Central memory CD8-positive, alpha-beta T cell (primary cell): ENCODE results near the gene DLX5.

ENCODE experiments used
- ATAC-seq: fragments of 150-1000 bp; cut with Tn5 transposase; replicated peaks from 2 replicates; pipeline ENCODE4 v1.10.0; 2022; ENCODE audit warnings: mild to moderate bottlenecking, moderate FRiP score, moderate number of reproducible peaks; ENCODE audit not compliant: poor library complexity, severe bottlenecking; ENCODE audit errors: extremely low read depth
- DNase-seq, 2 donors: peaks; one replicate each; pipeline ENCODE4 v3.0.0; 2021; ENCODE audit warnings: low spot score in 2 of 2
- H3K27ac Mint-ChIP-seq: one replicate; pipeline ENCODE4 v1.8.0; 2022; ENCODE audit warnings: low read depth, mild to moderate bottlenecking, moderate library complexity, mixed read lengths
- H3K27me3 Mint-ChIP-seq: one replicate; pipeline ENCODE4 v1.8.0; 2022; ENCODE audit warnings: mixed read lengths
- H3K36me3 Mint-ChIP-seq: one replicate; pipeline ENCODE4 v1.8.0; 2022; ENCODE audit warnings: mild to moderate bottlenecking, moderate library complexity, mixed read lengths; ENCODE audit not compliant: insufficient read depth
- H3K4me1 Mint-ChIP-seq: one replicate; pipeline ENCODE4 v1.8.0; 2022; ENCODE audit warnings: mixed read lengths
- H3K4me3 Mint-ChIP-seq: one replicate; pipeline ENCODE4 v1.8.0; 2022; ENCODE audit warnings: mild to moderate bottlenecking, moderate library complexity, mixed read lengths
- H3K9me3 Mint-ChIP-seq: one replicate; pipeline ENCODE4 v1.8.0; 2022; ENCODE audit warnings: mixed read lengths

The DLX5 gene

DNA sequence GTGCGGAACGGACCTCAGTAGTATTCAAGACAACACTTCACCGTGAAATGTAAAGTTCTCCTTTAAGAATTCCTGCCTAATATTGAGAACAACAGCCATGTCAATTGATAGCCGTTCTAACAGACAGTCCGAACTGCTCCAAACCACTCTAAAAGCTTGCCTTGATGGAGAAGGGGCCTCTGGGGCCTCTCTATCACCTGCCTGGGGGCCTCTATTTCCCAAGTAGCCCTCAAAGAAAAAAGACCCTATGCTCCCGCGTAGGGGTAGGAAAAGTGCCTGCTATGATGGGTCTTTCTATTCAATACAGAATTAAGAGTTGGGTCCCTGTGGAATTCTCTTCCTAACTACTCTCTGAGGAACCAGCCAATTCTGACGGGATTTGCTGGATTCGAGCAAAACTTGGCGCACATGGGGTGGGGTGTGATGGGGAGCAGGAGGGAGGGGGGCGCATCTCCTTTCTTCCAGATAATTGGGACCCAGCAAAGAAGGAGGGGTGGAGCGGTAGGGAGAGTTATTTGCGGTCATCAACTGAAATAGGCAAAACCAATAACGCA lies 27.6 kb downstream of the DLX5 start:
- peaks cover 5% of the 10 kb centered on the region for H3K36me3 Mint-ChIP-seq
- no peaks in the 10 kb centered on the region for H3K9me3 Mint-ChIP-seq
- no peak overlapping the region for H3K27ac Mint-ChIP-seq
- DNase-seq (no peak), ATAC-seq (no peak)
- H3K27me3 Mint-ChIP-seq: peaks cover 100% of the 10 kb centered on the region
- H3K4me3 Mint-ChIP-seq: no peak overlapping the region
- H3K4me1 Mint-ChIP-seq: no peaks in the 10 kb centered on the region

DNA sequence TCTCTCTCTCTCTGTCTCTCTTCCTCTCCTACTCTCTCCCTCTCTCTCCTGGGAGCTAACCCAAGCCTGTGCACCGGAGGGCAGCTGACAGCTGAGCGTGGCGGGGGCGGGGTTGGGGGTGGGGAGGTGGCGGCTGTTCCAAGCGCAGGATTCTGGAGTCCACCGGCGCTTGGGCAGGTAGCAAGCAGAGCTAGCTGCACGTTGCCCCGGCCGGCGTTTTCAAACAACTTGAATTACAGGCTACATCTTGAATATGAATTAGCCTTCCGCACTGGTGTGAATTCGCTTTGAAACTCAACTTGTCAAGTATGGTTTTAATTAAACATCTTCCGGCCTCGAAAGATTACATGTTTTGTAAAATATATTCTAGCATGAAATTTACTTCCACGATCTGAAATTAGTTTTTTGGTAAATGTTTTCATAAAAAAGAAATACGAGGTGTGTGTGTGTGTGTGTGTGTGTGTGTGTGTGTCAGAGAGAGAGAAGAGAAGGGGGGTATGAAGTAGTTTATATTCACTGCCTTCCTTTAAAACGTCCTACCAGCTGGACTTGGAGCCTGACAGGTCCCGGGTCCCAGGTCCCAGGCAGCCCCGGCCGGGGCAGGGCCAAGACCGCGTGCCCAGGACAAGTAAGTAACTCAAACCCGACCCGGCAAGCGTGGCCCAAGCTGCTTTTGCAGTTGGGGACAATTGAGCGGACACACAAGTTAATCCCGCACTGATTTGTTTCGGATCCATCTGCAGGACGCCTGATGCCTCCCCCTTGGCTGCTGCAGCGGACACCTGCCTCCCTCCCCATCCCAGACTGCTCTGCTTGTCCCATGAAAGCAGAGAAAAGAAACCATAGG lies 28.3 kb downstream of the DLX5 start:
- peaks cover 100% of the 10 kb centered on the region for H3K27me3 Mint-ChIP-seq
- no peaks in the 10 kb centered on the region for H3K9me3 Mint-ChIP-seq
- H3K27ac Mint-ChIP-seq: no peak overlapping the region
- DNase-seq: no peak
- H3K36me3 Mint-ChIP-seq: peaks cover 7% of the 10 kb centered on the region
- H3K4me3 Mint-ChIP-seq: no peak overlapping the region
- no peaks in the 10 kb centered on the region for H3K4me1 Mint-ChIP-seq
- ATAC-seq: no peak

DNA sequence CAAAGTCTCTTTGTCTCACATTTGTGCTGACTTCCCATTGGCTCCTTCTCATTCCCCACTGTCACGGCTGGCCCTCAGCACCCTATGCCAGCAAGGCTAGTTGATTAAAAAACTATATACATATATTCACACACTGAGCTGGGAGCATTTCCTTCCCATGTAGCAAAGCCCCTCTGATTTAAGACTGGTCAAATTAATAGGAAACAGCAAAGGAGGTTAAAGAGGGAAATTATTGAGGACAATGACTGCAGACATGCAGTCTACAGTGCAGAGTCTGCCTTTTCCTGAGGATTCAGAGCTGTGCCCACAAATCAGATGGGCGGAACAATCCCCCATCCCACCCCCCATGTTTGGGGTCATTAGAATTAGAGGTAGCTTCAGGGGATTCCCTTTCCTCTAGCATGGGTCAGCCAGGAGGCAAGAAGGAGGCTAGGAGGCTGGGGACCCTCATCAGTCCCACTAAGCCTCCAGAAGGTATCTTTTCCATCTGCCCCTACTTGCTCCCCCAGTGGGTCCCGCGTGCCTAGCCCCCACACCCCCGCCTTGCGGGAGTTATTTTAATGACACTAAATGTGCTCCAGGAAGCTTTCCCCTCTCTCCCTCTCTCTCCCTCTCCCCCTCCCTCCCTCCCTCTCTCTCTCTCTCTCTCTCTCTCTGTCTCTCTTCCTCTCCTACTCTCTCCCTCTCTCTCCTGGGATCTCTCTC lies 29.1 kb downstream of the DLX5 start:
- H3K27me3 Mint-ChIP-seq: peaks cover 100% of the 10 kb centered on the region
- peaks cover 5% of the 10 kb centered on the region for H3K36me3 Mint-ChIP-seq
- no peak overlapping the region for H3K27ac Mint-ChIP-seq
- H3K9me3 Mint-ChIP-seq: no peaks in the 10 kb centered on the region
- no peak overlapping the region for H3K4me3 Mint-ChIP-seq
- H3K4me1 Mint-ChIP-seq: no peaks in the 10 kb centered on the region
- DNase-seq (no peak), ATAC-seq (no peak)

DNA sequence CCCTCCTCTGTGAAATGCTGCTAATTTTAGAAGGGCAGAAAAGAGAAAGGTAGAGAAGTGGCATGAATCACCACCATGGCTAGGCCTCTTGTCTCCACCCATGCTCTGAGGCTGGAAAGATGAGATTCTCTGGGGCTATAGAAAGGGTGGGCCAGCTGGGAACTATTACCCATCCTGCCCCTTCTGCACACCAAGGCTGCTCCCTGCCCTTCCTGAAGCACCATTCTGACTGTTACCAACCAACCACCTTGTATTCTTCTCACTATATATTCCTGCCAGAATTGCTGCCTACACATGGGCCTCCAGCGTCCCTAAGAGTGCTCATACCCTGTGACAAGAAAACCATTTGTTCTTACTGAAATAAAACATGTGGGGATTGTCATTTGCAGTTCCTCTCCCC lies 30.7 kb downstream of the DLX5 start:
- H3K27me3 Mint-ChIP-seq: peaks cover 100% of the 10 kb centered on the region
- no peak for DNase-seq

DNA sequence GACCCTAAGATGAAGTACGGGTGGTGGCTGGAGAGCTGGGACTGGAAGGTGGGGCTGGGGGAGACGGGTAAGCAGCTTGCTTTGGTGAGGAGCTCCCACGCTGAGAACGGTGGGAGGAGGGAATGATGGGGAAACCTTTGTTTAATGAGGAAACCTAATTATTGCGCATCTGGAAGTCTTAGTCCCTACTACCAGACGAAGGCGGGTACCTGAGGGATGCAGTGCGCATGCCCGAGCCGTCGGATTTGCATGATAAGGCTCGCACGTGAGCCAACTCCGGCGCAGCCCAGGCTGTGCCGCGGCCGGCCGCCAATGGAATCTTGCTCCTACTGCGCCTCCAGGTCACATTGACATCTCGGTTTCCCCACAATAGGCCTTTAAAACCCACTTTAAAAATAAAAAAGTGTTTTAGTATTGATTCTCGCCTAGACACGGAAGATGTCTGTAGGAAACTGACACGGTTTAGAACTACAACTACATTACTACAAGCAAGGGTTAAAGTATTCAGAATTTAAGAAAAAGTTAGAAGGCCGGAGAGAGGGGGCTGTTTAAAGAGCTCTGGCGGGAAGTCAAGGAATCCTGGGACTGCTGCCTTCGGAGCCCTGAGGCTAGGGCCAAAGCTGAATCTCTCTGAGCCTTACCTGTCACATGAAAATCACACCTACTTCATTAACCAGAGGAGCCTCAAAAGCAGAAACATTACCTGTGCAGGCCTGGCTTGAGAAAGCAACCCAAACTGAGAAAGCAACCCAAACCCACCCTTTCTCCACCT lies 31.4 kb downstream of the DLX5 start:
- no peak for DNase-seq
- no peak for ATAC-seq
- no peak overlapping the region for H3K4me3 Mint-ChIP-seq
- peaks cover 5% of the 10 kb centered on the region for H3K36me3 Mint-ChIP-seq
- H3K27me3 Mint-ChIP-seq: peaks cover 100% of the 10 kb centered on the region
- H3K4me1 Mint-ChIP-seq: no peaks in the 10 kb centered on the region
- no peaks in the 10 kb centered on the region for H3K9me3 Mint-ChIP-seq
- H3K27ac Mint-ChIP-seq: no peak overlapping the region

More for the DNA sequence above, 30.7 kb downstream of the DLX5 start:
- Mint-ChIP-seq H3K9me3 (no peaks in the 10 kb centered on the region), H3K4me3 (no peak overlapping the region), H3K27ac (no peak overlapping the region), H3K36me3 (peaks cover 5% of the 10 kb centered on the region), H3K4me1 (no peaks in the 10 kb centered on the region)
- ATAC-seq: no peak

DNA sequence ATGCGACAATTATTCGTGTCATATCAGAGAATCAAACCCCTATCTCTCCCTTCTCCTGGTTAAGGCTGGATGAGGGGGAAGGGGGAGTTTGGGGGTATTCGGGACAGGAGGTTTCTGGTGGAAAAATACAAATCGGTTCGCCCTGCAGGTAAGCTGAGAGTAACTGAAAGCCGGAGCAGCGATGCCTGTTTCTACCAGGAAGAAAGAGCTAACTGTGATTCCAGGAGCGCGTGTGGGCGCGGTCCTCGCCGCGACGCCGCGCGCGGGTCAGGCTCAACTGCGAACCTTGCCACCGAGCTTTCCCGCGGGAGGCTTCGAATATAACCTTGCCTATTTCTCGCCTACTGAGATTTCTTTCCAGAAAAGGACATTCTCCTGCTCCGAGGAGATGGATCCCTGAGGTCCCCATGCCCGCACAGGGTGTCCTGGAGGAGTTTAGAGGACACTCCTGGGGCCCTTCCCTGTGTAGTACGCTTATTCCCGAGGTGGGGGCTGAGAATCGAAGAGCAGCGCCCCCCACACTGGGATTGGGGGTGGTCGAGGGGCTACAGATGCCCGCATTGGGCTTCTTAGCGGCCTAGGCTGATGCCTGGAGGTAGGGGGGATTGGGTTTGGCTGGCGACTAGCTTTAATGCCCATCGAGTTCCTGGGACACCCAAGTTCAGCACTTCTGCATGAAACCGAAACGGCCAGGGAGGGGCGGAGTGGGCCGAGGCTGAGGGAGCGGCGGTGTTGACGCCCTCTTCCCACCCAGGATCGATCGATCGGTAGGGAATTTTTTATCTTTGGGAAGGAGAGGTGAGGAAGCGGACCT lies 32.2 kb downstream of the DLX5 start:
- DNase-seq (no peak), ATAC-seq (no peak)
- no peak overlapping the region for H3K27ac Mint-ChIP-seq
- H3K4me1 Mint-ChIP-seq: no peaks in the 10 kb centered on the region
- no peaks in the 10 kb centered on the region for H3K9me3 Mint-ChIP-seq
- H3K27me3 Mint-ChIP-seq: peaks cover 100% of the 10 kb centered on the region
- H3K4me3 Mint-ChIP-seq: no peak overlapping the region
- H3K36me3 Mint-ChIP-seq: peaks cover 5% of the 10 kb centered on the region

DNA sequence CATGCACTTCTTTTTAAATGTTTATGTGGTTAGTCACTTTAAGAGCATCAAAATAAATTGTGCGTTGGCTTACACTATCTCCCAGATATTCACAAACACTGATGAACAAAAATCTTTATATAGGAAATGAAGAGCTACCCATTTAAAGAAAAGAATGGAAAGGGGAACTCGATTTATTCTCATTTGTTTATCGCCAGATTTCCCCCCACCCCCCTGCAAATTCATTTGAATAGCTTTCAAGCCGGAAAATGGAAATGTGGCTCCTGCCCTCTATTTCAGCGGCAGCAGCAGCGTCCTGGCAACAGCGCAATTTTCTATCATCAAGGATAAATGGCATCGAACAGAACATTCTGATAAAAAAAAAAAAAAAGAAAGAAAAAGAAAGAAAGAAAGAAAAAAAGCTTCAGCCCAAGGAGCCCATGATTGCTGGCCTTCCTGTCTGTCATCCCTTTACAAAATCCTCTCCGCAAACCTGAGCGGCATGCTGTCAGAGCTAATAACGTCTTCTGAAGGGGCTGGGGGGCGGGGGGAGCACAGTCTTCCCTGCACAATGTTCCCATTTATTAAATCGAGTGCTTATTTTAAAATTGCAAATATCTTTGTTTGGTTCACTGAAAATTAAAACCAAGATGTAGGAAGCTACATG lies 33.0 kb downstream of the DLX5 start:
- no peak for DNase-seq
- no peak for ATAC-seq
- H3K27me3 Mint-ChIP-seq: peaks cover 100% of the 10 kb centered on the region
- no peak overlapping the region for H3K27ac Mint-ChIP-seq
- no peaks in the 10 kb centered on the region for H3K4me1 Mint-ChIP-seq
- no peaks in the 10 kb centered on the region for H3K9me3 Mint-ChIP-seq
- peaks cover 5% of the 10 kb centered on the region for H3K36me3 Mint-ChIP-seq
- no peak overlapping the region for H3K4me3 Mint-ChIP-seq

DNA sequence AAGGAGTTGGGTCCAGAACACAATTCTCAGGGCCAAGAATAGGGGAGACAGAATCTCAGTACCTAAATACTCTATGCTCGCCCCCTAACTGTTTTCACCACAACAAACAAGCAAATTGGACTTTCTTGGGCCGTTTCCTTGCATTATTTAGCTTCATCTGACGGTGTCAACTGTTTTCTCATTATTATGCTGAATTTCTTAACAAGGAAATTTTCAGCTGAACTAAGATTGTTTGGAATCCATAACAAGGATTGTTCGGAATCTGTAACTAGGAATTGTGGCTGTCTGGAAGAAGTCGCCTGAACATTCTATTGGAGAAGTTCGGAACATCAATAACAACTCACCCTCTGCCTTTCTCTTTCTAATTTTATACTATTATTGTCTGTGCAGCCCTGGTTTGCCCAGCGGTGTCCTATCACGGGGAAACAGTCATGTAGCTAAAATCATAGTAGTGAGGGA lies 34.7 kb downstream of the DLX5 start:
- Mint-ChIP-seq H3K9me3 (no peaks in the 10 kb centered on the region), H3K36me3 (peaks cover 4% of the 10 kb centered on the region), H3K27me3 (peaks cover 100% of the 10 kb centered on the region), H3K4me1 (no peaks in the 10 kb centered on the region), H3K27ac (no peak overlapping the region), H3K4me3 (no peak overlapping the region)
- DNase-seq (no peak), ATAC-seq (no peak)

DNA sequence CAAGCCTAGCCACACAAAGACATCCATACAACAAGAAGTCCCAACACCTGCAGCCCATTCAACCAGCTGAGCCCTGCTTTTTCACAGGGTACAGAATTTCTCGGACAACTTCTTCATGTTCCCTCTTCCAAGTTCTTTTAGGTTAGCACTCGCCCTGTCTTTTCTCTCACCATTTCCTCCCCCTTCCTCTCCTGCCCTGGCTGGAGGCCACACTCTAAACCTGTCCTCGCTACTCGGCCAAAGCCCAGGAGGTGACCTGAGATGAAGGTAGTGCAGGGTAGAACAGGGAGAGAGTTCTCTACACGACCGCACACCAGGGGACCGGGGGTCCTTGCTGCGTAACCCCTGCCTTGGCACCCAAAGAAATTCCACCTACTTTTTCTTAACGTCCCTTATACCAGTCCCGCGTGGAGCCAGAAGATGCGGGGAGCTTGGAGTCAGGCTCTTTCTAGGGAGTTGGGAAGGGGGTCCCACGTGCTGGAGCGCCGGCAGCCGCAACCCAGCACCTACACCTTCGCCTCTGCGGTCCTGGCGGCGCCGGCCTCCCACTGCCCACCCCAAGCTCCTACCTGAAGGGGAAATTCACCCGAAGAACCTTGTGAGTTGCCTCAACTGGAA lies 35.3 kb downstream of the DLX5 start:
- peaks cover 100% of the 10 kb centered on the region for H3K27me3 Mint-ChIP-seq
- H3K9me3 Mint-ChIP-seq: no peaks in the 10 kb centered on the region
- peaks cover 4% of the 10 kb centered on the region for H3K36me3 Mint-ChIP-seq
- no peak for DNase-seq
- no peak for ATAC-seq
- H3K4me1 Mint-ChIP-seq: no peaks in the 10 kb centered on the region
- no peak overlapping the region for H3K27ac Mint-ChIP-seq
- no peak overlapping the region for H3K4me3 Mint-ChIP-seq

DNA sequence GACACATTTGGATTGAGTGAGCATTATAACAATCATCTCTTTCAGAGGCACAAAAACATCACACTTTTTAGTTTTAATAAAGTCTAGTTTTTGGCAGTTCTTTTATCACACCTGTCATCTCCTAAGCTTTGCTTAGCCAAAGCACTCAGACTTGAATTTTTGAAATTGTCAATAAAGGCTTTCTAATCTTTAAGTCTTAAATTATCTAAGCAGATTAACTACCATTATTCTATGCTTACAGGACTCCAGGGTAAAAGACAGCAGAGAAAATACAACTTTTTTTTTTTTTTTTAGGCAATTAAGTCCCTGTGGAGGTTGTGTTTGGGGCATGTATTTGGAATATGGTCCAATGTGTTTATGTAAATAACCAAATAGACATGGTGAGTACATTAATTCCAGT lies 36.9 kb downstream of the DLX5 start:
- H3K9me3 Mint-ChIP-seq: no peaks in the 10 kb centered on the region
- ATAC-seq (no peak), DNase-seq (no peak)
- no peak overlapping the region for H3K4me3 Mint-ChIP-seq
- H3K27me3 Mint-ChIP-seq: peaks cover 88% of the 10 kb centered on the region
- H3K4me1 Mint-ChIP-seq: no peaks in the 10 kb centered on the region
- H3K36me3 Mint-ChIP-seq: peaks cover 2% of the 10 kb centered on the region
- H3K27ac Mint-ChIP-seq: no peak overlapping the region

DNA sequence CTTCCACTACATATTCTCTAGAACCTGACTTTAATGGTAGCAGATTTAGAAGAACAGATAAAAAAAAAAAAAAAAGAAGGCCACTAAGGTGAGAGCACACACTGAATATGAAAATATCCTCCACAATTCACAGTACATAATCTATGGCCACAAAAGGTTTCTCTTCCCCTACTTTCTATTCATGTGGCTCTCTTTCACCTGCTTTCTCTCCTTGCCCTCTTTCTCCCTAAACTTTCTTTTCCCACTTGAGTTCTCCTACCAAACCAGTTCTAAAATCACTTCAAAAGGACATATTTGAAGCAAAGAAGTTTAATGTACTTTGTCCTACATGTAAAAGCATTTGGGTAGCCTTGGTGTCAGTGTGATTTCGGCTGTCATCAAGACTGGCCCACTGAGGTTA lies 37.7 kb downstream of the DLX5 start:
- H3K4me1 Mint-ChIP-seq: no peaks in the 10 kb centered on the region
- ATAC-seq: no peak
- peaks cover 80% of the 10 kb centered on the region for H3K27me3 Mint-ChIP-seq

More for the DNA sequence above, 37.7 kb downstream of the DLX5 start:
- H3K36me3 Mint-ChIP-seq: peaks cover 2% of the 10 kb centered on the region
- no peaks in the 10 kb centered on the region for H3K9me3 Mint-ChIP-seq
- H3K27ac Mint-ChIP-seq: no peak overlapping the region
- DNase-seq: no peak
- no peak overlapping the region for H3K4me3 Mint-ChIP-seq
